Subcutaneous adipose tissue (tissue), 4 donors: ENCODE data around the gene CLDN6. TPM values are rescaled to one million over a fixed set of nuclear protein-coding genes. Genes with fewer than 3 reads are reported as not detected.

ENCODE experiments used
- total RNA-seq, 4 donors: library from RNA; depleted of rRNA; stranded (reverse); fragments of >200 nt; gene quantifications; one replicate each; pipeline ENCODE4 v1.1.0, GENCODE V29; 2016
- TF ChIP-seq, protein P1 (sequence below): fragments of 450-650 bp; IDR thresholded peaks from one replicate; pipeline ENCODE4 v1.5.1; 2016; ENCODE audit warnings: low read depth, mild to moderate bottlenecking, control low read depth, antibody characterized with exemption, moderate library complexity

CLDN6 gene
- total RNA-seq, 4 donors from 2014 or later, result not detected

- TF ChIP-seq, protein P1, sequence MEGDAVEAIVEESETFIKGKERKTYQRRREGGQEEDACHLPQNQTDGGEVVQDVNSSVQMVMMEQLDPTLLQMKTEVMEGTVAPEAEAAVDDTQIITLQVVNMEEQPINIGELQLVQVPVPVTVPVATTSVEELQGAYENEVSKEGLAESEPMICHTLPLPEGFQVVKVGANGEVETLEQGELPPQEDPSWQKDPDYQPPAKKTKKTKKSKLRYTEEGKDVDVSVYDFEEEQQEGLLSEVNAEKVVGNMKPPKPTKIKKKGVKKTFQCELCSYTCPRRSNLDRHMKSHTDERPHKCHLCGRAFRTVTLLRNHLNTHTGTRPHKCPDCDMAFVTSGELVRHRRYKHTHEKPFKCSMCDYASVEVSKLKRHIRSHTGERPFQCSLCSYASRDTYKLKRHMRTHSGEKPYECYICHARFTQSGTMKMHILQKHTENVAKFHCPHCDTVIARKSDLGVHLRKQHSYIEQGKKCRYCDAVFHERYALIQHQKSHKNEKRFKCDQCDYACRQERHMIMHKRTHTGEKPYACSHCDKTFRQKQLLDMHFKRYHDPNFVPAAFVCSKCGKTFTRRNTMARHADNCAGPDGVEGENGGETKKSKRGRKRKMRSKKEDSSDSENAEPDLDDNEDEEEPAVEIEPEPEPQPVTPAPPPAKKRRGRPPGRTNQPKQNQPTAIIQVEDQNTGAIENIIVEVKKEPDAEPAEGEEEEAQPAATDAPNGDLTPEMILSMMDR, result no peak
These were observed 37.2 kb upstream of the CLDN6 start for GRCh38 chr16:3054965-3055733.

- TF ChIP-seq, protein P1, result no peak
These were observed 33.5 kb upstream of the CLDN6 start for GRCh38 chr16:3051494-3051893.

- TF ChIP-seq, protein P1, result no peak
These were observed 33.0 kb upstream of the CLDN6 start for GRCh38 chr16:3051009-3051408.

GRCh38 chr16:3050487-3050886 lies 32.5 kb upstream of the CLDN6 start:
- TF ChIP-seq, protein P1, result no peak

GRCh38 chr16:3049921-3050481 lies 32.0 kb upstream of the CLDN6 start:
- TF ChIP-seq, protein P1, result no peak

GRCh38 chr16:3047387-3047720 lies 29.4 kb upstream of the CLDN6 start:
- TF ChIP-seq, protein P1, result no peak

- TF ChIP-seq, protein P1, result no peak
These were observed 28.8 kb upstream of the CLDN6 start for GRCh38 chr16:3046641-3047386.
